Astrocyte of the cerebellum (primary cell): ENCODE data around the gene NAA25.
"Not testable (repeated sequence)": the region's sequence is repeated elsewhere in the genome, so short reads cannot be mapped to it uniquely, and the experiment has no call there.

Experiments used
- DNase-seq: peaks from one replicate; pipeline ENCODE4 v3.0.0-alpha.2; 2011; ENCODE audit warnings: low read depth
- H3K4me3 ChIP-seq: 2 replicates; pipeline ENCODE4 v1.5.1; 2011; ENCODE audit warnings: mild to moderate bottlenecking, low read depth, low read length, moderate library complexity
- in situ Hi-C: cut with HindIII; loops from 2 replicates; pipeline ENCODE4 v1.10.0; 2017; ENCODE audit warnings: low sequenced_read_pairs
- TF ChIP-seq, protein P1 (sequence below): IDR thresholded peaks from 2 replicates; pipeline ENCODE4 v1.5.1; 2012; ENCODE audit warnings: low read length, low read depth, moderate library complexity, mild to moderate bottlenecking; ENCODE audit errors: missing control alignments

The NAA25 gene

DNA sequence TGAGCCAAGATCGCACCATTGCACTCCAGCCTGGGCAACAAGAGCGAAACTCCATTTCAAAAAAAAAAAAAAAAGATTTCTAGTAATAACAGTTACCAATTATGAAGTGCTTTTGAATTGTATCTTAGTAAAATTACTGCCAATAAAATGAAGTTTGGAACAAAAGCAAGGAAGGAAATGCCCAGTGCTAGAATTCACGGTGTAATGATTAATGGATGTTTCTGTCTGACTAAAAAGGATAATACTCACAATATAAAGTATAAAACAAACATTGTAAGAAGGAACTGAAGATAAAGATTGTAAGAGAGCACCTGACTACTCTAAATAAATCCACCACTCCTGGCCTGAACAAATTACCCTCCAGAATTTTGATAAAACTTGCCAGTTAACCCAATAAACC, 99.7 kb downstream of the NAA25 start:
- TF ChIP-seq, protein P1, sequence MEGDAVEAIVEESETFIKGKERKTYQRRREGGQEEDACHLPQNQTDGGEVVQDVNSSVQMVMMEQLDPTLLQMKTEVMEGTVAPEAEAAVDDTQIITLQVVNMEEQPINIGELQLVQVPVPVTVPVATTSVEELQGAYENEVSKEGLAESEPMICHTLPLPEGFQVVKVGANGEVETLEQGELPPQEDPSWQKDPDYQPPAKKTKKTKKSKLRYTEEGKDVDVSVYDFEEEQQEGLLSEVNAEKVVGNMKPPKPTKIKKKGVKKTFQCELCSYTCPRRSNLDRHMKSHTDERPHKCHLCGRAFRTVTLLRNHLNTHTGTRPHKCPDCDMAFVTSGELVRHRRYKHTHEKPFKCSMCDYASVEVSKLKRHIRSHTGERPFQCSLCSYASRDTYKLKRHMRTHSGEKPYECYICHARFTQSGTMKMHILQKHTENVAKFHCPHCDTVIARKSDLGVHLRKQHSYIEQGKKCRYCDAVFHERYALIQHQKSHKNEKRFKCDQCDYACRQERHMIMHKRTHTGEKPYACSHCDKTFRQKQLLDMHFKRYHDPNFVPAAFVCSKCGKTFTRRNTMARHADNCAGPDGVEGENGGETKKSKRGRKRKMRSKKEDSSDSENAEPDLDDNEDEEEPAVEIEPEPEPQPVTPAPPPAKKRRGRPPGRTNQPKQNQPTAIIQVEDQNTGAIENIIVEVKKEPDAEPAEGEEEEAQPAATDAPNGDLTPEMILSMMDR, result no peak
- H3K4me3 ChIP-seq, result no peak overlapping the region
- in situ Hi-C loops, result no loop called here
- no peak for DNase-seq

DNA sequence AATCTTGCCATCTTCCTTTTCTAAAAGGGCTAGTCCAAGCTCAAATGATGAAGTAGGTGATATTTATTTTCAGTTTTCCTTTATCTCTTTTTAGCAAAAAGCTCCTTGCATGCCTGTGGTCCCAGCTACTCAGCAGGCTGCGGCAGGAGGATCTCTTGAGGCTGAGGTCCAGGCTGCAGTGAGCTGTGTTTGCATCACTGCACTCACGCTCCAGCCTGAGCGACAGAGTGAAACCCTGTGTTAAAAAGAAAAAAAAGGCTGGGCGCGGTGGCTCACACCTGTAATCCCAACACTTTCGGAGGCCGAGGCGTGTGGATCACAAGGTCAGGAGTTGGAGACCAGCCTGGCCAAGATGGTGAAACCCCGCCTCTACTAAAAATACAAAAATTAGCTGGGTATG, 100.6 kb downstream of the NAA25 start:
- in situ Hi-C loops, result no loop called here
- no peak overlapping the region for H3K4me3 ChIP-seq
- no peak for DNase-seq
- TF ChIP-seq, protein P1, result no peak

DNA sequence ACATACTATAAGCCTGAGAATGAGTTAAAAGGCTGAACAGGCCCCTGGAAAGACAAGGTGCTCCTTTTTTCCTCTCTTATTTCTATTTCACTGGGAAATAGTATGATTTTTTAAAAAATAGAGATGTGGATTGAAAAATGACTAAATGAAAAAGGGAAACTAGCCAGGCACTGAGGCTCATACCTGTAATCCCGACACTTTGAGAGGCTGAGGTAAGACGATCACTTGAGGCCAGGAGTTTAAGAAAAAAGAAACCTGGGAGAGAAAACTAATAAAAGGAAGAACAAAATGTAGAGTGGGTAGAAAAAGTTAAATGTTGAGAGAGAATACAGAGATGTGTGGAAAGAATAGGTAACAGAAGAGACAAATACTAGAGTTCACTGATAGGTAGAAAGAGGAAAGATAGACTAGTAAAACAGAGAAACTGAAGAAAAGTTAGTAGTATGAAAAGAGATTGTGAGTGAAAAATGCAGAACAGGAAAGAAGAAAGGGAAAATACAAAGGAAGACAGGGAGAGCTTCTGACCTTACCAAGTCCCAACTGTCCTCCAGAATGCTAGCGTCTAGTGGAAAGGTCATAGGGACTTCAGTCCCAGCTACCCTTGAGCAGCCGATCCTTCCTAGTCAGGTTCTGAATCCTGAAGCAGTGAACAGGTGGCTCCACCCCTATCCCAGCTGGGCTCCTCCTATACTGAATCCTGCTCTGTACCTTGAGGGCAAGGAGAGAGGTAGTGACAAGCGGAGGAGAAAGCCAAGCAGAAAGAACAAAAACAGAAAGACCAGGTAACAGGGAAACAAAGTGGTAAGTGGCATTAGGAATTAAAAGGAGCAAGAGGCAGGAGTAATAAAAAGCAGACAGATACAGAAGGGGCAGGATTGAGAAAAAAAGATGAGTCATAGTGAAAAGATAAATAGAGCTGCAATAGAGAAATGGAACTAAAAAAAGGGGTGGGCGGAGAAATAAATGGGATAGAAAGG, 102.9 kb downstream of the NAA25 start:
- in situ Hi-C loops, result no loop called here
- no peak overlapping the region for H3K4me3 ChIP-seq
- DNase-seq, result no peak
- TF ChIP-seq, protein P1, result no peak

DNA sequence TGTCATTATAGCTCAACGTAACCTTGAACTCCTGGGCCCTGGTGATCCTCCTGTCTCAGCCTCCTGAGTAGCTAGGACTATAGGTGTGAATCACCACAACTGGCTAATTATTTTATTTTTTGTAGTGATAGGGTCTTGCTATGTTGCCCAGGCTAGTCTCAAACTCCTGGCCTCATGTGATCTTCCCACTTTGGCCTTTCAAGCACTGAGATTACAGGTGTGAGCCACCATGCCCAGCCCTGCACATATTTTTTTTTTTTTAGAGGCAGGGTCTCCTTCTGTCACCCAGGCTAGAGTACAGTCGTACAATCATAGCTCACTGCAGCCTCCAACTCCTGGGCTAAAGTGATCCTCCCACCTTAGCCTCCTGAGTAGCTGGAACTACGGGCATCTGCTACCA, 104.5 kb downstream of the NAA25 start:
- in situ Hi-C loops, result no loop called here
- no peak overlapping the region for H3K4me3 ChIP-seq
- no peak for DNase-seq
- TF ChIP-seq, protein P1, result no peak

DNA sequence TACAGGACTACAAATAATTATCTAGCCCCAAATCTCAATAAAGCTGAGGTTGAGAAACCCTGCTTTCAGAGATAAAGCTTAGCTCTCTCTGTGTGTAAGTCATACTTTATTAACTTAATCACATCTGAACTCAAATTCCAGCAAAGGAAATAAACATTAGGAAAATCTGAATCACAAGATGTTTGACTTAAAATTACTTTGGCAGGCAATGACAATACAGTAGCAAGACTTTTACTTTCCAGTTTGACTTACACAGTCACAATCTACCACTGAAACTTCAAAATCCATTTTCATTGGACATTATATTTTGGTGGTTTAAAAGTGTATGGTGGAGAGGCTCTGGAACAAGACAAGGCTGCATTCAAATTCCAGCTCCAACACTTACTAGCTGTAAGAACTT, 107.0 kb downstream of the NAA25 start:
- no peak overlapping the region for H3K4me3 ChIP-seq
- TF ChIP-seq, protein P1, result no peak
- no peak for DNase-seq
- in situ Hi-C loops, result no loop called here

DNA sequence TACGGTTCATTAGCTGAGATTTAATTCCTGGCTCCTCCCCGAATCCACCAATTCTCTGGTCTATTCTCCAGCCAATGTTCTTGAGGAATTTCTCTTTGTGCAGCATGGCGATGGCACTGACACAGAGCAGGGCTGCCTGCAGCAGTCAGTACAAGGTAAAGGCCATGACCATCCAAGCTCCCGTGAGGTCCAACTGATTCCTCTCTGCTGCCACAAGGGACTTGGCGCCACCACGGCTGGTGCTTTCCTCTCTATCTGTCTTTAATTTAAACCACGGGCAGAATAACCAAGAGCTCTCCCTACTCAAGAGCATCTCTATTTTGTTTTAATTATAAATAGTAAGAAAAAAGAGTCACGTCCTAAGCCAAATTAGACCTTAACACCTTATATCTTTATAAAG, 107.8 kb downstream of the NAA25 start:
- TF ChIP-seq, protein P1, result no peak
- H3K4me3 ChIP-seq, result no peak overlapping the region
- in situ Hi-C loops, result no loop called here
- no peak for DNase-seq

DNA sequence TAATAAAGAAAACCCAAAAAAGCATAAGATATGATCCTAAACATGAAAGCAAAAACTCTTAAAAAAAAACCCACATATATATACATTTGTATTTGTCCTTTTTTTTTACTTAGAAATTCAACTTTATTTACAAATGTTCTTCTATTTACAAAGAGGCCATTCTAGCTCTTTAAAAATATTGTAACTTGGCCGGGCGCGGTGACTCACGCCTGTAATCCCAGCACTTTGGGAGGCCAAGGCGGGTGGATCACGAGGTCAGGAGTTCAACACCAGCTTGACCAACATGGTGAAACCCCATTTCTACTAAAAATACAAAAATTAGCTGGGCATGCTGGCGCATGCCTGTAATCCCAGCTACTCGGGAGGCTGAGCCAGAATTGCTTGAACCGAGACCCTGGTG, 109.5 kb downstream of the NAA25 start:
- in situ Hi-C loops, H3K4me3 ChIP-seq, DNase-seq: not testable (repeated sequence)
